GDM1 (cell line): Measurements from ENCODE around the gene RCC1.
"Not testable (repeated sequence)": the region's sequence is repeated elsewhere in the genome, so short reads cannot be mapped to it uniquely, and the experiment has no call there.

Experiments used
- DNase-seq: peaks from one replicate; lab custom pipeline; 2025; lab: John Stamatoyannopoulos, UW

The RCC1 gene

DNA sequence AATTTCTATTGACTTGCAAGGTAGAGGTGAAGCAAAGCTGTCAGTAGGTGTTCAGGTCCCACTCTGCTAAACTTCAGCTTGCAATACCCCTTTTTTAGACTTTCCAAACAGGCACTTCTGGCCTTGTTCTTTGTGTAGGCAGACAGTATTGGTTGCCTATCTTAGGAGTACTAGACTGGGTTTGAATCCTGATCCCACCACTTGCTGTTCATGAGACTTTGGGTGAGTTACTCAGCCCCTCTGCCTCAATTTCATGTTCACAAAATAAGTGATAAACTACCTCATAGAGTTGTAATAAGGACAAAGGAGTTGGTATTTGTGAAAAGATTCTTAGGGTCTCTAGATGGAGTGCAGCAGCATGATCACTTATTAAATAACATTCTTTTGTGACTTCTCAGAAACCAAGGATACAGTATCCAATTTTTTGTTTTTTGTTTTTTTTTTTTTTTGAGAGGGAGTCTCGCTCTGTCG lies 5.2 kb downstream of the RCC1 start:
- no peak for DNase-seq

DNA sequence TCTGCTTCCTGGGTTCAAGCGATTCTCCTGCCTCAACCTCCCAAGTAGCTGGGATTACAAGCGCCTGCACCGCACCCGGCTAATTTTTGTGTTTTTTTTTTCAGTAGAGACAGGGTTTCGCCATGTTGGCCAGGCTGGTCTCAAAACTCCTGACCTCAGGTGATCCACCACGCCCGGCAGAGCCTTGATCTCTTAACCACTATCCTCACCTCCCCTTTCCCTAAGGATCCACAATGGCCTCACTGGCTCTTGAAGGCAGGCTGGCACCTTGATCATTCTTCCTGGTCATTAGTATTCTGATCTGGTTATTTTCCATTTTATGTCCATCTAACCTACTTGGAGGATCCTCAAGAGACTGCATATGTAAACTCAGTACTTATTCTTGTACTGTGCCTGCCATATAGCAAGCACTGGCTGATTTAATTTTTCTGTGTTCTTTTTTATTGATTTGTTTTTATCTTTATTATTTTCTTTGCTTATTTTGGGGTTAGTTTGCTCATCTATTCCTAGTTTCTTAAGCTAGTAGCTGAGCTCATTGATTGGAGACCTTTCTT lies 6.3 kb downstream of the RCC1 start:
- no peak for DNase-seq

DNA sequence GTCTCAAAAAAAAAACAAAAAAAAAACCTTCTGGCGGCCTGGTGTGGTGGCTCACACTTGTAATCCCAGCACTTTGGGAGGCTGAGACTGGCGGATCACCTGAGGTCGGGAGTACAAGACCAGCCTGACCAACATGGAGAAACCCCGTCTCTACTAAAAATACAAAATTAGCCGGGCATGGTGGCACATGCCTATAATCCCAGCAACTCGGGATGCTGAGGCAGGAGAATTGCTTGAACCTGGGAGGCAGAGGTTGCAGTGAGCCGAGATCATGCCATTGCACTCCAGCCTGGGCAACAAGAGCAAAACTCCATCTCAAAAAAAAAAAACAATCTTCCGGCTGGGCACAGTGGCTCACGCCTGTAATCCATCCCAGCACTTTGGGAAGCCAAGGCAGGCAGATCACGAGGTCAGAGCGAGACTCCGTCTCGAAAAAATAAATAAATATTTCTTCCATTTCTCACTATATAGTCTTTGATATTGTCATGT lies 8.6 kb downstream of the RCC1 start:
- DNase-seq, result not testable (repeated sequence)

DNA sequence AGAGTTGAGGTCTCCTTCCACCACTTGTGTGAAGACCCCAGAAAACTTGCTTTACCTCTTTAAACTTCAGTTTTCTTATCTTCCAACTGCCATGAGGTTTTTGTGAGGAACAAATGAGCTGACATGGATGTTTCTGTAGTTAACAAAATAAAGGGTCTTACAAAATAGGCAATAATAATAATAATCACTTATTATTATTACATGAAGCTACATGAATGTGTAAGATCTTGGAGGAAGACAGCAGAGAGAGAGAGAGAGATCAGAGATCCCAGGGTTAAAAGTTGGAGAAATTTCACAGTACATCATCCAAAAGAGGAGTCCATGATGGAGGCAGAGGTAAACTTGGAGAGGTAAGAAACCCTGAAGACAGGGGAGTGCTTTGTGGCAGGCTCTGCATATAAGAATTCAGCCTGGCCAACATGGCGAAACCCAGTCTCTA lies 10.7 kb downstream of the RCC1 start:
- DNase-seq, result no peak

DNA sequence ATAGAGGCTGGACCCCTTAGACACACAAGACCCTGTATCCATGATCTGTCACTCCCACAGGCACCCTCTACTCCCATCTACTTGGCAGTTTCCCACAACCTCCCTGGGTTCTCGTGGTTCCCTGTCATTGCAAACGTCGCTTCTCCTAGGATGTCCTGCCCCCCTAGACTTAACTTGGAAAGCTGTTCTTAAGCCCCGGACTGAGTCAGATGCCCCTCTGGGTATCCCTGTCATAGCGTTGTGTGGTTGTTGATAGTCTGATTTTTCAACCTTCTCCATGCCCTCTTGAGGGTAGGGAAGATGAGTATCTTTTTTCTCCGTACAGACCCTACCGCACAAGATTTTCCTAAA lies 11.8 kb downstream of the RCC1 start:
- DNase-seq, result no peak

DNA sequence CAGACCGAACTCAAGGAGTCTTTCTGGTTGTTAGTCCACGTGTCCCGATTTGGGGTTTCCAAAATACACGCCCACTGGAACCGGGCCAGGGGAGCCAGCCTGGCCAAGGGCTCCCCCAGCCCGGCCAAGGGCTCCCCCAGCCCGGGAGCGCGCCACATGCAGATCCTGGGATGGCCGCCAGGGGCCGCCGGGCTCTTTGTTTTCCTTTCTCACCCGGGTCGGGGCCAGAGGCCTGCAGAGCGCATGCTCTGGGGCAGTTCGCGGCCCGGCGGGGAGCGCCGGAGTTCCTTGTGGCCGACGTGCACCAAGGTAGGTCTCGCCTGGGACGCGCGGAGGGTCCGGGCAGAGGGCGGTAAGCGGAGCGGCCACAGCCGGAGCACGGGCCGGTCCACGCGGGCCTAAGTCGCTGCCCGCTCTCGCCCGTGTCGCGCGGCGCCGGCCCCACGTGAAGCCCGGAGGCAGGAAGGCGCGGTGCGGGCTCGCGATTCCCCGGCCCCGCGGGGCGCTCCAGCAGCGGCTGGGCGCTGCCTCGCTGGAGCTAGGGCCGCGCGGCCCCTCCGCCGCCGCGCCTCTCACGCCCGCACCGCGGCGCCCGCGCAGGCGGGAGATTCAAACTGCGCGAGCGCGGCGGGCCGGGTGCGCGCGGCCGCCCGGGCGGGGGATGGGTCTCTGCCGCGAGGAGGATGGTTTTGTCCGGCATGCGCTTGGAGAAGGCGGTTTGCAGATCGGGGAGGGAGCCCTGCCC lies 12.3 kb downstream of the RCC1 start:
- peak; percentile 78 for DNase-seq

DNA sequence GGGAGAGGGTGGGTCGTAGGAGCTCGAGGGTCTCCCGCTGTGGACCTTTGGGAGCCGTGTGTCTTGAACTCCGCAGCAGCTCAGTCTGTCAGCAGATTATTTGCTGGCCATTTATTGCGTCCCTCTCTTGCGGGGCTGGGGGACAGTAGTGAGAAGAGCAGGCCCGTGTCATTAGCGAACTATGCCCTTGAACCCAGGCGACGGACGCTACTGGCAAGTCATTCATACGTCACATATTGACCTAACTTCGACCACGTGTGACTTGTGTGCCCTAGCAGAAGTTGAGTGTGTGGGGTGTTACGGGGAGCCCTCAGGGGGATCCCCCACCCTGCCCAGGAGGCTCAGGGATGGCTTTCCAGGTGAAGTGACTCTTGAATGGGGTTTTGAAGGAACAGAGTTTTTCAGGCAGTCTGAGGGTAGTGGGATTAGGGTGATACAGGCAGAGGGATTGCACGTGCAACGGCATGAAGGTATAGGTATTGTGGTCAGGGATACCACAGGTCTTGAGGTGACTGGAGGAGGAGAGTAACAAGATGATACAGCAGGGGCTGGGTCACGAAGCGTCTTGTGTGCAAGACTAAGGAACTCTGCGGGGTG lies 13.0 kb downstream of the RCC1 start:
- no peak for DNase-seq

DNA sequence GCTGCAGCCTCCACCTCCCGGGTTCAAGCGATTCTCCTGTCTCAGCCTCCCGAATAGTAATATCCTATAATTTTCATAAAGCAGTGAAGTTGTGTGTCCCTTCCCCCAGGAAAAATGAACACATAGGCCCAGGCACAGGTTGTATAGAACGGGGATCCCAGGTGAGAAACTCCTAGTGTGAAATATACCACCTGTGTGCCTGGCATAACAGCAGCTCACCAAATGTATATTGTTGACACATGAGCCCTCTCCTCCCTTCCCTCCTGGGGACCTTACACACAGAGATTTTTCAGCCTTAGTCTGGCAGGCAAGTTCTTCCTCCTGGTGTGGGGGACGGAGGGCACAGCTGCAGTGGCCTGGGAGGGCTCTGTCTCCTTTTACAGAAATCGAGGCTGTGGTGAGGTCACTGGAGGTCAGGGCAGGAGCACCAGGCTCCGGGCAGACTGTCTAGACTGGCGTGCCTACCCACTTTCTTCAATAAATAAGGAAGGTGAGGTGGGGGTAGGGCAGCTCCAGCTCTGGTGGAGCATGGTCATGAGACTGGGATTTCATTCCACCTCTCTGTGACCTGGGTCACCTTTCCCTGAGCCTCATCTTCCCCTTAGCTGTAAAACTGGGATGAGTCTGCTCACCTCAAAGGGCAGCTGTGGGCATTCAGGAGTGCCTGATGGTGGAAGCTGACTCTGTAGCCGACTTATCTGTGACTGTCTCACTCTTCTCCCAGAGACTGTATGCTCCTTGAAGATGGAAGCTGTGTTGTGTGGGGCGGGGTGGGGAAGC lies 14.3 kb downstream of the RCC1 start:
- no peak for DNase-seq

DNA sequence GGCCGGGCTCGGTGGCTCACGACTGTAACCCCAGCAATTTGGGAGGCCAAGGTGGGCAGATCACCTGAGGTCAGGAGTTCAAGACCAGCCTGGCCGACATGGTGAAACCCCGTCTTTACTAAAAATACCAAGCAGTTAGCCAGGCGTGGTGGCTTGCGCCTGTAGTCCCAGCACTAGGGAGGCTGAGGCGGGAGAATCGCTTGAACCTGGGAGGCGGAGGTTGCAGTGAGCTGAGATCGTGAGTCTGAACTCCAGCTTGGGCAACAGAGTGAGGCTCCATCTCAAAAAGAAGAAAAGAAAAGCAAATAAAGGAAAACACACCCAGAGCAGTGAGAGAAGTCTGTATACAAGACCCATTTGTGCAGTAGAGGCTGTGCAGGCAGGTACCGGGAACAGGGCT lies 15.0 kb downstream of the RCC1 start:
- DNase-seq, result not testable (repeated sequence)

GRCh38 chr1:28521502-28522164 lies 15.8 kb downstream of the RCC1 start:
- DNase-seq, result no peak

GRCh38 chr1:28522537-28522936 lies 16.7 kb downstream of the RCC1 start:
- not testable (repeated sequence) for DNase-seq

DNA sequence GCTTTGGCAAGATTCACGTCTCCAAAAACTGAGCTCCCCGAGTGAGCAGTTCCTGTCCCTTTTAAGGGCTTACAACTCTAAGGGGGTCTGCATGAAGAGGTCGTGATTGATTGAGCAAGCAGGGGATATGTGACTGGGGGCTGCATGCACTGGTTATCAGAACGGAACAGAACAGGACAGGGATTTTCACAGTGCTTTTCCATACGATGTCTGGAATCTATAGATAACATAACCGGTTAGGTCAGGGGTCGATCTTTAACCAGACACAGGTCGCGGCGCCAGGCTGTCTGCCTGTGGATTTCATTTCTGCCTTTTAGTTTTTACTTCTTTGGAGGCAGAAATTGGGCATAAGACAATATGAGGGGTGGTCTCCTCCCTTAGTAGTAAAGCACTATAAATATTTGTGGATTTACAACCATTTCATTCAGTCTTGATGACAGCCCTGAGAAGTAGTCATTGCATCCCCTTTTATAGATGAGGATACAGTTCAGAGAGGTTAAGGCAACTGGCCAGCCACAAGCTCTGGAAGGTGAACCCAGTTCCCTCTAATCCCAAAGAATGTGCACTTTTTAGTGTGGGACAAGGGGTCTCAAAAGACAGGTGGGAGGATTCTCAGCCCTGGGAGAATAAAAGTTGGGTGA lies 19.3 kb downstream of the RCC1 start:
- not testable (repeated sequence) for DNase-seq

- no peak for DNase-seq
Observed at GRCh38 chr1:28526886-28527285, 21.0 kb downstream of the RCC1 start.

- DNase-seq, result no peak
Observed at GRCh38 chr1:28530456-28530855, 24.6 kb downstream of the RCC1 start.

DNA sequence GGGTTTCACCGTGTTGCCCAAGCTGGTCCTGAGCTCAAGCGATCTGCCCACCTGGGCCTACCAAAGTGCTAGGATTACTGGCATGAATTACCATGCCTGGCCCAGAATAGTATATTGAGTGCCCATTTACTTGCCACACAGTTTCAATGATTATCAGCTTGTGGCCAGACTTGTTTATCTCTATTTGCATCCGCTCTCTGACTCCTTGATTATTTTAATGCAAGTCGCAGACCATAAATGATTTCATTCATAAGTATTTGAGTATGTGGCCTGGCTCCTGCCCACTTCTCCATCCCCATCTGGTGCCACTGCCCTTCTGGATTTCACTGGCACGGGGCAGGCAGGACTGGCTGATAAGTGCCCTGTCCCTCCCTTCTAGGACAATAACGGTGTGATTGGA lies 28.8 kb downstream of the RCC1 start:
- DNase-seq, result no peak

DNA sequence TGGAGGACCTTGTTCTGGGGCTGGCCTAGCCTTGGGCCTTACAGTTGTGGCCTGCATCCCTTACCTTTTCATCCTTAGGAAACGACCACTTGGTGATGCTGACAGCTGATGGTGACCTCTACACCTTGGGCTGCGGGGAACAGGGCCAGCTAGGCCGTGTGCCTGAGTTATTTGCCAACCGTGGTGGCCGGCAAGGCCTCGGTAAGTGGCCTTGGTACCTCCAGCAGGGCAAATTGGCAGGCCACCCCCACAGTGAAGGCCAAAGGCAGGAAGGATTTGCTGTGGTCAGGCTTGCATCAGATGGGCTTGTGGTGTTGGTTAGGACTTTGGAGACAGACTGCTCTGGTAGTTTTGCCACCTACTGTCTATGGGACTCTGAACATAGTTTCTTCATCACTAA lies 29.3 kb downstream of the RCC1 start:
- DNase-seq, result no peak

GRCh38 chr1:28537457-28538199 lies 31.8 kb downstream of the RCC1 start:
- no peak for DNase-seq

DNA sequence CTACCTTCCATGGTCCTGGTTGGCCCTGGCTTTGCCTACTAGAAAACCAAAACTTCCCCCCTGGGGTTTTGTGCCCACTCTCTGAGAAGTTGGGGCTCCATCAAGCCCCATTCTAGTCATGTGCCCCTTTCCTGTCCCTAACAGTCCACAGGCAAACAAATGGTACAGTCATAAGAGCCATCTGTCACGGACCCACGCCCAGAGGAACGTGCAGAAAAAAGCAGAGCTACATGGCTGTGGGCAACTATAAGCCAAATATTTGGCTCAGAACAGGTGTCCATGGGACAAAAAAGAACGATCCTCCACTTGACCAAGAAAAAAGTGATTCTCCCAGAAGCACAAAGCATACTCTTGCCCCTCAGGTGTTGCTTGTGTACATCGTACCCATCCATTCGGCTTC lies 32.4 kb downstream of the RCC1 start:
- DNase-seq, result no peak

DNA sequence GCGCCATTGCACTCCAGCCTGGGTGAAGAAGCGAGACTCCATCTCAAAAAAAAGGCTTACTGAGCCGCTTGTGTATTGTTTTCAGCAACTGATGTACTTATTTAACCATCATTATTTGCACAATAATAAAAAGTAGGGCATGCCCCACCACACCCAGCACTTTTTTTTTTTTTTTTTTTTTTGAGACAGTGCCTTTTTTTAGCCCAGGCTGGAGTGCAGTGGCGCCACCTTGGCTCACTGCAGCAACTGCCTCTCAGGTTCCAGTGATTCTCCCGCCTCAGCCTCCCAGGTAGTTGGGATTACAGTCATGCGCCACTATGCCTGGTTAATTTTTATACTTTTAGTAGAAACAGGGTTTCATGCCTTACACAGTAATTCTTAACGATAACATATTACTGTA lies 34.8 kb downstream of the RCC1 start:
- DNase-seq, result no peak

DNA sequence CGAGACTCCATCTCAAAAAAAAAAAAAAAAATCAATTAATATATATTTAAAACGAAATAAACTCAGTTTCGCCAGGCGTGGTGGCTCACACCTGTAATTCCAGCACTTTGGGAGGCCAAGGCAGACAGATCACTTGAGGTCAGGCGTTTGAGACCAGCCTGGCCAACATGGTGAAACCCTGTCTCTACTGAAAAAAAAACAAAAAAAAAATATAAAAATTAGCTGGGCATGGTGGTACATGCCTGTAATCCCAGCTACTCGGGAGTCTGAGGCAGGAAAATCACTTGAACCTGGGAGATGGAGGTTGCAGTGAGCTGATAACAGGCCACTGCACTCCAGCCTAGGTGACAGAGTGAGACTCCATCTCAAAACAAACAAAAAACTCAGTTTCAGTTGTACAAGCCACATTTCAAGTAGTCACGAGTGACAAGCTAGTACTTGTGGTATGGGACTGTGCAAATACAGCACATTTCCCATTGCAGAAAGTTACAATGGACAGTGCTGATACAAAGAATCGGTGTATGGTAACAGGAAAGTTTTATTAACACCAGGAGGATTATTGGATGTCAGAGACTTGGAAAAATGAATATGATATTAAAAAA lies 35.7 kb downstream of the RCC1 start:
- DNase-seq, result not testable (repeated sequence)
